Tibial nerve (tissue), 4 donors: Measurements from ENCODE around the gene CHST13.

Experiments used
- EP300 ChIP-seq, 2 donors: sonication (generic); formaldehyde crosslinking; IDR thresholded peaks; one replicate each; pipeline ENCODE4 v1.6.1; 2017; ENCODE audit warnings: antibody characterized with exemption in 2 of 2, mild to moderate bottlenecking in 1 of 2
- POLR2A ChIP-seq, 2 donors: fragments of 450-650 bp; IDR thresholded peaks; one replicate each; pipeline ENCODE4 v1.6.1; 2017; ENCODE audit warnings: antibody characterized with exemption in 2 of 2, mild to moderate bottlenecking in 2 of 2, moderate library complexity in 2 of 2
- TF ChIP-seq, protein P1 (sequence below), 5 experiments: fragments of 200-600 bp in 3 of 5; fragments of 450-650 bp in 2 of 5; sonication (generic) in 3 of 5; IDR thresholded peaks; one replicate each; pipeline ENCODE4 v1.5.1; 2016 to 2019; ENCODE audit warnings: antibody characterized with exemption in 5 of 5, mild to moderate bottlenecking in 3 of 5, moderate library complexity in 2 of 5

DNA sequence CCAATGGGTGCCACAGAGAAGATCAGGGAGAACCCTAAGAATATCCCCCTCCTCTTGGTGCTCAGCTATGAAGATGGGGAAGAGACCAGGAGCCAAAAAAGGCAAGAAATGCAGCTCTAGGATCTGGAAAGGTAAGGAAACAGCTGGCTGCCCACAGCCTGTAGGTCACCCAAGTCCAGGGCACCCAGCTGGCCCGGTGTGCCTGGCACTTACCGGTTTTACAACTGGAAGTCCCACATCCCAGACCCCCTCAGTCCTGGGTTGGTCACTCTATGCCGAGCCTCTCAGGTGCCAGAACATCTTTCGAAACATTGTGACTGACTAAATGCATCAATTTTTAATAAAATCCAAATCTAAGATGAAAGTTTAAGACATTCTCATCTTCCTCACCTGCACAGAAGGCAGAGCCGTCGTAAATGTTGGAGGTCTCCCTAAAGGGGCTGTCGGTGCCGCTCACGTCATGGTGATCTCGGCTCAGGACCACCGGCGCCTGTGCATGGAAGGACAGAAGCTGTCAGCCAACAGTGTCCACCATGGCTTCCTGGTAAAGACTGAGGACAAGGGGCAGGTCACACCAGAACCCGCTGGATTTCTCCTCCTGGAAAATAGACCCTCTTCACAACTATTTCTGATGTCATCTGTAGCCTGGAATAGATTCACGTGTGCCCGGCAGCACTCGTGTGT, 34.9 kb upstream of the CHST13 start:
- no peak for TF ChIP-seq POLR2A (IDR thresholded peaks at IDR 0.05)
- TF ChIP-seq, protein P1, sequence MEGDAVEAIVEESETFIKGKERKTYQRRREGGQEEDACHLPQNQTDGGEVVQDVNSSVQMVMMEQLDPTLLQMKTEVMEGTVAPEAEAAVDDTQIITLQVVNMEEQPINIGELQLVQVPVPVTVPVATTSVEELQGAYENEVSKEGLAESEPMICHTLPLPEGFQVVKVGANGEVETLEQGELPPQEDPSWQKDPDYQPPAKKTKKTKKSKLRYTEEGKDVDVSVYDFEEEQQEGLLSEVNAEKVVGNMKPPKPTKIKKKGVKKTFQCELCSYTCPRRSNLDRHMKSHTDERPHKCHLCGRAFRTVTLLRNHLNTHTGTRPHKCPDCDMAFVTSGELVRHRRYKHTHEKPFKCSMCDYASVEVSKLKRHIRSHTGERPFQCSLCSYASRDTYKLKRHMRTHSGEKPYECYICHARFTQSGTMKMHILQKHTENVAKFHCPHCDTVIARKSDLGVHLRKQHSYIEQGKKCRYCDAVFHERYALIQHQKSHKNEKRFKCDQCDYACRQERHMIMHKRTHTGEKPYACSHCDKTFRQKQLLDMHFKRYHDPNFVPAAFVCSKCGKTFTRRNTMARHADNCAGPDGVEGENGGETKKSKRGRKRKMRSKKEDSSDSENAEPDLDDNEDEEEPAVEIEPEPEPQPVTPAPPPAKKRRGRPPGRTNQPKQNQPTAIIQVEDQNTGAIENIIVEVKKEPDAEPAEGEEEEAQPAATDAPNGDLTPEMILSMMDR (IDR thresholded peaks at IDR 0.05) = no peak
- no peak for TF ChIP-seq EP300 (IDR thresholded peaks at IDR 0.05)
